HG03064 (cell line): ENCODE measurements around the gene LRBA.

Experiments
- ATAC-seq: cut with Tn5 transposase; IDR thresholded peaks from one replicate; pipeline ENCODE4 v1.9.1; 2021; ENCODE audit warnings: low read depth; ENCODE audit not compliant: unreplicated experiment

Gene LRBA

GRCh38 chr4:150261571-150261970 is 753.5 kb downstream of the LRBA start:
- no peak for ATAC-seq

- no peak for ATAC-seq
Measured at GRCh38 chr4:150259861-150260567, 755.1 kb downstream of the LRBA start.

GRCh38 chr4:150258569-150258968 is 756.5 kb downstream of the LRBA start:
- no peak for ATAC-seq

GRCh38 chr4:150256841-150257730 is 758.0 kb downstream of the LRBA start:
- no peak for ATAC-seq

- no peak for ATAC-seq
Measured at GRCh38 chr4:150256225-150256620, 758.9 kb downstream of the LRBA start.

GRCh38 chr4:150255610-150256224 is 759.4 kb downstream of the LRBA start:
- ATAC-seq, result no peak

- no peak for ATAC-seq
Measured at GRCh38 chr4:150253965-150254630, 761.0 kb downstream of the LRBA start.

- ATAC-seq, result no peak
Measured at GRCh38 chr4:150253416-150253815, 761.7 kb downstream of the LRBA start.

- ATAC-seq, result no peak
Measured at GRCh38 chr4:150252741-150253140, 762.3 kb downstream of the LRBA start.

GRCh38 chr4:150252306-150252705 is 762.8 kb downstream of the LRBA start:
- ATAC-seq, result no peak

GRCh38 chr4:150251752-150252190 is 763.3 kb downstream of the LRBA start:
- no peak for ATAC-seq

- ATAC-seq, result no peak
Measured at GRCh38 chr4:150250998-150251651, 764.0 kb downstream of the LRBA start.

- no peak for ATAC-seq
Measured at GRCh38 chr4:150250293-150250997, 764.6 kb downstream of the LRBA start.

GRCh38 chr4:150248181-150248580 is 766.9 kb downstream of the LRBA start:
- ATAC-seq, result no peak

- no peak for ATAC-seq
Measured at GRCh38 chr4:150247184-150247583, 767.9 kb downstream of the LRBA start.

GRCh38 chr4:150244600-150244999 is 770.5 kb downstream of the LRBA start:
- ATAC-seq, result no peak

- ATAC-seq, result no peak
Measured at GRCh38 chr4:150243932-150244331, 771.2 kb downstream of the LRBA start.

GRCh38 chr4:150242820-150243458 is 772.1 kb downstream of the LRBA start:
- ATAC-seq, result no peak

- ATAC-seq, result no peak
Measured at GRCh38 chr4:150240011-150240410, 775.1 kb downstream of the LRBA start.
